ENCODE results near the gene ZNF280D.

GRCh38 chr15:56735589-56735988 is 2.3 kb upstream of the ZNF280D start:
- TF ChIP-seq CTCF (IDR thresholded peaks at IDR 0.05) = no peak
- no peak for TF ChIP-seq POLR2AphosphoS5 (IDR thresholded peaks at IDR 0.05; ENCODE audit: low read depth, low read length)
- TF ChIP-seq SIN3A (IDR thresholded peaks at IDR 0.05; ENCODE audit: borderline replicate concordance, insufficient read depth, low read depth, low read length) = no peak

Measured in Panc1 (cell line).